GM12874 (cell line): Measurements from ENCODE around the gene PCBP4.

Source experiments
- CTCF ChIP-seq: IDR thresholded peaks from 2 replicates; pipeline ENCODE4 v1.5.1; 2011; ENCODE audit warnings: low read depth, mild to moderate bottlenecking, control low read depth, low read length, moderate library complexity; ENCODE audit not compliant: insufficient read depth

The PCBP4 gene

GRCh38 chr3:51974963-51975851 is 8.0 kb upstream of the PCBP4 start, which contains the start of gene ABHD14A:
TSS of gene ABHD14A (plus strand) at chr3:51975064. CDS start at chr3:51975136, 72 bp downstream.
- no peak for TF ChIP-seq CTCF

GRCh38 chr3:51974277-51974962 is 7.2 kb upstream of the PCBP4 start:
- TF ChIP-seq CTCF = no peak

GRCh38 chr3:51971350-51971749 is 4.1 kb upstream of the PCBP4 start:
- TF ChIP-seq CTCF = no peak

- no peak for TF ChIP-seq CTCF
Observed at GRCh38 chr3:51970606-51971300, 3.5 kb upstream of the PCBP4 start.

- TF ChIP-seq CTCF = no peak
Observed at GRCh38 chr3:51969841-51970240, 2.6 kb upstream of the PCBP4 start.

GRCh38 chr3:51968883-51969678 is 1.8 kb upstream of the PCBP4 start:
- TF ChIP-seq CTCF = no peak
